GM12892 (cell line): ENCODE data around the gene ARRB2.

ENCODE experiments used
- POLR2A ChIP-seq: IDR thresholded peaks from 2 replicates; pipeline ENCODE4 v1.6.1; 2011; ENCODE audit warnings: low read depth, low read length, control low read depth
- POLR2AphosphoS5 ChIP-seq: IDR thresholded peaks from 2 replicates; pipeline ENCODE4 v1.6.1; 2011; ENCODE audit warnings: low read depth, low read length, control low read depth
- TAF1 ChIP-seq: IDR thresholded peaks from 2 replicates; pipeline ENCODE4 v1.6.1; 2011; ENCODE audit warnings: low read depth, mild to moderate bottlenecking, control low read depth, low read length, borderline replicate concordance

- TF ChIP-seq POLR2A (no peak), POLR2AphosphoS5 (no peak), TAF1 (no peak)
Measured at GRCh38 chr17:4764595-4764994, 54.2 kb downstream of the ARRB2 start.
